HUES6 (cell line): ENCODE measurements around the gene BTAF1.

Experiments
- H3K27ac ChIP-seq: 2 replicates; pipeline ENCODE4 v1.7.0; 2013; ENCODE audit warnings: low read depth, mild to moderate bottlenecking, low read length, inconsistent platforms
- H3K27me3 ChIP-seq: 2 replicates; pipeline ENCODE4 v1.6.1; 2013; ENCODE audit warnings: low read length; ENCODE audit not compliant: control insufficient read depth, insufficient read depth
- H3K36me3 ChIP-seq: 2 replicates; pipeline ENCODE4 v1.6.1; 2013; ENCODE audit warnings: low read length; ENCODE audit not compliant: control insufficient read depth, insufficient read depth
- H3K4me1 ChIP-seq: 2 replicates; pipeline ENCODE4 v1.6.1; 2013; ENCODE audit warnings: low read length; ENCODE audit not compliant: control insufficient read depth, insufficient read depth
- H3K4me3 ChIP-seq: 2 replicates; pipeline ENCODE4 v1.5.1; 2013; ENCODE audit warnings: low read depth, low read length
- H3K9ac ChIP-seq: one replicate; pipeline ENCODE4 v1.6.1; 2013; ENCODE audit warnings: mild to moderate bottlenecking, low read length
- H3K9me3 ChIP-seq: 2 replicates; pipeline ENCODE4 v1.6.1; 2013; ENCODE audit warnings: low read depth, low read length; ENCODE audit not compliant: control insufficient read depth, insufficient read depth

The BTAF1 gene

DNA sequence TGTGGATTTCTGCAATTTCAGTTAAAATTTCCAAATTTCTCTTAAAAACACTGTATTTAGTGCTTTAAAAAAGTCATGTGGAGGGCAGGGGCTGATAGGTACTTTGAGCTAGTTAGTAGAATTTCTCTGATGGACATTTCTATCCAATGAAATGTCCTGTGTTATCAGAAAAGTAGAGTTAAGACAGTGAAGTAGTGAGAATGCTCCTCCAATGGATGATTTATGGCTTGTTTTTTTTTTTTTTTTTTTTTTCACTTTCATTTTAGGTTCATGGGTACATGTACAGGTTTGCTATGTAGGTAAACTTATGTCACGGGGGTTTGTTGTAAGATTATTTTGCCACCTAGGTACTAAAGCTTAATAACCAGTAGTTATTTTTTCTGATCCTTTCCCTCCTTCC is 55.0 kb downstream of the BTAF1 start:
- Histone ChIP-seq H3K36me3 (peaks cover 50% of the 10 kb centered on the region), H3K27me3 (no peaks in the 10 kb centered on the region), H3K27ac (no peak overlapping the region), H3K9me3 (no peaks in the 10 kb centered on the region), H3K9ac (no peak overlapping the region), H3K4me3 (no peak overlapping the region), H3K4me1 (no peaks in the 10 kb centered on the region)

DNA sequence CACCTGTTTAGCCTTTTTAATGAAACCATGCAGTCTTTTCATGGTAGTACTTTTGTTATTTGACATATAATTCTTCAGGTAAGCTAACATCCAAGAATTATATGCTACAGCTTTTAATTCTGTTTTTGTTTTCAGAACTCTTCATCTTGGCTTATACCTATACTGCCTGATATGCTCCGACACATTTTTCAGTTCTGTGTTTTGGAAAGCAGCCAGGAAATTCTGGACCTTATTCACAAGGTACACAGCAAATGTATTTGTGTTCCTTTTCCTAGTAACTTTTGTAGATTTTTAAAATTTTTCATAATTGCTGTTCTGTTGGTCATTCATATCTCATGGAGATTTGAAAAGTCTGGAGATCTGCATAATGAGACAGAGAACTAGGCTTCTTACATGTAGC is 56.7 kb downstream of the BTAF1 start:
- H3K9me3 ChIP-seq, result no peaks in the 10 kb centered on the region
- no peak overlapping the region for H3K9ac ChIP-seq
- H3K27ac ChIP-seq, result no peak overlapping the region
- no peaks in the 10 kb centered on the region for H3K4me1 ChIP-seq
- H3K27me3 ChIP-seq, result no peaks in the 10 kb centered on the region
- H3K36me3 ChIP-seq, result peaks cover 61% of the 10 kb centered on the region
- no peak overlapping the region for H3K4me3 ChIP-seq

DNA sequence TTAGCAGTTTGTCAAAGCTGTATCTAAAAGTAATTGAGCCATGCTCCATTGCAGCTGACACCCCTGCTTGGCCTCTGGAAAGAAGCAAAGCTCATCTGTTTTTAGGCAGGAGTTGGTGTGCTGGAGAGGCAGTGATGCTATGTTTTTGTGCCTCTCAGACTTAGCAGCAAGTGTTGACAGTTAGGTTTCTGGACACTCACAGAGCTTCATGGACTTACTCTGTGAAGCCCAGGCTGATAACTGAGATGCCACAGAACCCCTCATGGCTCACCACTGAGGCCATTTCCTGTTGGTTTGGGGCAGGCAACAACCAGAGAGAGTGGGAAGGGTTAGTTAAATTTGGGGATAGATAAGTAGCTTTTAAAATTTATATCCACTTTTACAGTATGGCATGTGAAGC is 59.8 kb downstream of the BTAF1 start:
- Histone ChIP-seq H3K36me3 (peaks cover 79% of the 10 kb centered on the region), H3K27me3 (no peaks in the 10 kb centered on the region), H3K4me1 (no peaks in the 10 kb centered on the region)

DNA sequence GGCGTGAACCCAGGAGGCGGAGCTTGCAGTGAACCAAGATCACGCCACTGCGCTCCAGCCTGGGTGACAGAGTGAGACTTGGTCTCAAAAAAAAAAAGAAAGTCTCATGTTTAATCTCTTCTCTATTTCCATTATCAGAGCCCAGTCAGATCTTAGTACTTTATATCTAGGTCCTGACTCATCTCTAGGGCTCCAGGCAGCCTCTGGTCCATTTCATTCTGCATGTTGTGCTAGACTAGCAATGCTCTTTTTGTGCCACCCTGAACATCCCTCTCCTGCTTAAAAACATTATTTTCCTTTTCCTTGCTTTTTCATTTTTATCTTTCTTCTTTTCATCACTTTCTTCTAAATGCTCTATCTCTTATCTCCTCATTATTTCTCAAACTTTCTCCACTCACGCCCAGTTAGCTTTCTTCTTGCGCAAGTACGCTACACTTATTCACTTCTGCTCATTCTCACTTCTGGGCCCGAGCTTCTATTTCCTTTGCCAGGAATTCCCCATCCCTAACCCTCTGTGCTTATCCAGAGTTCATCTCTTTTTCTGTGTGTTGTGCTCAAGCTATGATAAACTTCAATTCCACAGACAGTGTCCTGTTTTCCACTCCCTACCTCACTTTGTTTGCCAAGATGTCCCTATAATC is 63.9 kb downstream of the BTAF1 start:
- no peak overlapping the region for H3K27ac ChIP-seq
- H3K4me1 ChIP-seq, result no peaks in the 10 kb centered on the region
- no peak overlapping the region for H3K4me3 ChIP-seq
- H3K9ac ChIP-seq, result no peak overlapping the region
- no peaks in the 10 kb centered on the region for H3K27me3 ChIP-seq
- peaks cover 74% of the 10 kb centered on the region for H3K36me3 ChIP-seq
- H3K9me3 ChIP-seq, result no peaks in the 10 kb centered on the region

More for the DNA sequence above, 59.8 kb downstream of the BTAF1 start:
- Histone ChIP-seq H3K27ac (no peak overlapping the region), H3K9ac (no peak overlapping the region), H3K4me3 (no peak overlapping the region), H3K9me3 (no peaks in the 10 kb centered on the region)

DNA sequence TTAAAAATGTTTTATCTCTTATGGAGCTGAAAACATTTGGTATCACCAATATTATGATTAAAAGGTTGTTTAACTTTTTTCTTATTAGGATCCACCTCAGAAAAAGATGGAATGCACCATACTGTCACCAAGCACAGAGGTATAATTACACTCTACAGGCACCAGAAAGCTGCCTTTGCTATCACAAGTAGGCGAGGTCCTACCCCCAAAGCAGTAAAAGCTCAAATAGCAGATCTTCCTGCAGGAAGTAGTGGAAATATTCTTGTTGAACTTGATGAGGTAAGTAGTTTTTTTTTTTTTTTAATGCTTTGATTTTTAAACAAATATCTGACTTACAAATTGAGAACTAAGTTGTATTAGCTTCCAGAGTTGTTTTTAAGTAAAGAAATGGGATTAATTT is 68.5 kb downstream of the BTAF1 start:
- Histone ChIP-seq H3K4me1 (no peaks in the 10 kb centered on the region), H3K9ac (no peak overlapping the region), H3K27ac (no peak overlapping the region), H3K27me3 (no peaks in the 10 kb centered on the region), H3K4me3 (no peak overlapping the region), H3K9me3 (no peaks in the 10 kb centered on the region), H3K36me3 (peaks cover 71% of the 10 kb centered on the region)

DNA sequence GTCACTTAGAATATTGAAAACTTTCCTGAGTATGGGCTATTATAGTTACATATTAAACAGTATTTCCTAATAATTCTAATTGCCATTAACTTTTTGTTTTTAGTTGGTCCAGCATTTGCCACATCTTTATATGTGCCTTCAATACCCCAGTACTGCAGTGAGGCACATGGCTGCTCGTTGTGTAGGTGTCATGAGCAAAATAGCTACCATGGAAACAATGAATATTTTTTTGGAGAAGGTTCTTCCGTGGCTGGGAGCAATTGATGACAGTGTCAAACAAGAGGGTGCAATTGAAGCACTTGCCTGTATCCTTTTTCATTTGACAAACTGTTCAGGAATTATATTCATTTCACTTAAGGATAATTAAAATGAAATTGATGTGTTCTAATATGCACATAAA is 72.7 kb downstream of the BTAF1 start:
- Histone ChIP-seq H3K9ac (no peak overlapping the region), H3K27me3 (no peaks in the 10 kb centered on the region), H3K36me3 (peaks cover 78% of the 10 kb centered on the region), H3K9me3 (no peaks in the 10 kb centered on the region), H3K27ac (no peak overlapping the region), H3K4me1 (no peaks in the 10 kb centered on the region), H3K4me3 (no peak overlapping the region)

DNA sequence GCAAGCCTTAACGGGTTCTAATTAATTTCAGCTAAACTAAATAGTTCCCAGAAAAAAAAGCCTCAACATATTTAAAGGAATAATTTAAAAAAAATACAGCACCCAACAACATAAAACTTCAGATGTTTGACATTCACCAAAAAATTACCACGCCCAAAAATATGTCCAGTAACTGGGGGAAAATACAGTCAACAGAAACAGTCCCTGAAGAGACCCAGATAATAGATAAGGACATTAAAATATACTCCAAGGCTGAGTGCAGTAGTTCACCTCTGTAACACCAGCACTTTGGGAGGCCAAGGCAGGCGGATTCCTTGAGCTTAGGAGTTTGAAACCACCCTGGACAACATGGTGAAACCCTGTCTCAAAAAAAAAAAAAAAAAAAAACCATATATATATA is 78.0 kb downstream of the BTAF1 start:
- H3K4me3 ChIP-seq, result no peak overlapping the region
- H3K9ac ChIP-seq, result no peak overlapping the region
- peaks cover 62% of the 10 kb centered on the region for H3K36me3 ChIP-seq
- no peaks in the 10 kb centered on the region for H3K27me3 ChIP-seq
- H3K27ac ChIP-seq, result no peak overlapping the region
- no peaks in the 10 kb centered on the region for H3K9me3 ChIP-seq
- no peaks in the 10 kb centered on the region for H3K4me1 ChIP-seq

DNA sequence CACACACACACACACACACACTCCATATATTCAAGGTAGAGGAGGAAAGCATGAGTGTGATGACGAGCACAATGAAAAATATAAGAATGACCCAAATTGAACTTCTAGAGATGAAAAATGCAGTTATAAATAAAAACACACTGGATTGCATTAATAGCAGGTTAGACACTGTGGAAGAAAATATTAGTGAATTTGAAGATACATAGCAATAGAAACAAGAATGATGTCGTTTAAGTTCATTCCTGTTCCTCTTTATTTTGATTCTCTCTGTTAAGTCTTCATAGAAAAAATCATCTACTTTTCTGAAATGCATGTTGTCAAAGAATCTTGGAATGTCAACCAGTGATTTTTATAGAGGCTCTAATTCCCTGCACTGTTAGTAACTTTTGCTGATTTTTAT is 78.4 kb downstream of the BTAF1 start:
- Histone ChIP-seq H3K4me1 (no peaks in the 10 kb centered on the region), H3K9ac (no peak overlapping the region), H3K9me3 (no peaks in the 10 kb centered on the region), H3K27me3 (no peaks in the 10 kb centered on the region), H3K27ac (no peak overlapping the region), H3K4me3 (no peak overlapping the region), H3K36me3 (peaks cover 61% of the 10 kb centered on the region)

DNA sequence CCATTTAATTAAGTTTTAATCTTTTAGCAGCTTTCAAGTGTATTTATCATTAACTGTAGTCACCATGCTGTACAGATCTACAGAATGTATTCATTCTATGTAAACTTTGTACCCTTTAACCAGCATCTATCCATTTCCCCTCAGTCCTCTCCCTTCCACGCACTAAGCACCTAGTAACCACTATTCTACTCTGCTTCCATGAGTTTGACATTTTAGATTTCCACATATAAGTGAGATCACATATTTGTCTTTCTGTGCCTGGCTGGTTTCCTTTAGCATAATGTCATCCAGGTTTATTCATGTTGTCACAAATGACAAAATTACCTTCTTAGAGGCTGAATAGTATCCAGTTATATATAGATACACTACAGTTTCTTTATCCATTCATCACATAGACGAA is 79.7 kb downstream of the BTAF1 start:
- Histone ChIP-seq H3K27ac (no peak overlapping the region), H3K9me3 (no peaks in the 10 kb centered on the region), H3K4me1 (no peaks in the 10 kb centered on the region), H3K36me3 (peaks cover 61% of the 10 kb centered on the region), H3K27me3 (no peaks in the 10 kb centered on the region), H3K9ac (no peak overlapping the region), H3K4me3 (no peak overlapping the region)

DNA sequence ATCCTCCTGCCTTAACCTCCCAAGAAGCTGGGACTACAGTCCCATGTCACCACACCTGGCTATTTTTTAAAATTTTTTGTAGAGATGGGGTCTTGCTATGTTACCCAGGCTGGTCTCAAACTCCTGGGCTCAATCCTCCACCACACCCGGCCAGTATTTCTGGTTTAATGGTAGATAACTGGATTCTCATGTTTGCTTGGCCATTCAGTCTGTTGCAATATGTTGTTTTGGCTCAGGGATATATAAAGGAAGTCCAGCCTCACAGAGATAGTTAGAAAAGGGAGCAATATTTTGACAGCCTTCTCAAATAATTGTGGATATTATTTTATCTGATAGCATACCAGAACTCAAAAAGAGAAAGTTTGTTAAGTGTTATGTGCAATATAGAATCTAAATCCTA is 82.4 kb downstream of the BTAF1 start:
- H3K36me3 ChIP-seq, result peaks cover 67% of the 10 kb centered on the region

DNA sequence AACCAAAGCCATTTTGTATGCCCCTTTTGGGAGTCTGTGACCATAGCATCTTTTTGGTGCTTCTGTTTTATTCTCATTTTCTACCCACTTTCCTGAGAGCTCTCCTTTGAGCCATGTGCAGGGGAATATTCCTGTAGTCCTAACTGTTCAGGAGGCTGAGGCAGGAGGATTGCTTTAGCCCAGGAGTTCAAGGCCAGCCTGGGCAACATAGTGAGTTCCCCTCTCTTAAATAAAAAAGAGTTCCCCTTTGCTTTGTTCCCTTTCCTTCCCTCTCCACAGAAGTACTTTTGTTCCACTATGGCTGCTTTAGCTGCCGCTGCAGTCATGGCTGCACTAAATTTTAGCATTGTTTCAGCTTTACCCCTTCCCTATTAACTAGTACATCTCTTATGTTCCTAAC is 85.9 kb downstream of the BTAF1 start:
- no peak overlapping the region for H3K27ac ChIP-seq
- no peaks in the 10 kb centered on the region for H3K4me1 ChIP-seq
- H3K4me3 ChIP-seq, result no peak overlapping the region
- no peaks in the 10 kb centered on the region for H3K27me3 ChIP-seq
- H3K9ac ChIP-seq, result no peak overlapping the region
- peaks cover 70% of the 10 kb centered on the region for H3K36me3 ChIP-seq
- H3K9me3 ChIP-seq, result no peaks in the 10 kb centered on the region

More for the DNA sequence above, 82.4 kb downstream of the BTAF1 start:
- Histone ChIP-seq H3K9me3 (no peaks in the 10 kb centered on the region), H3K9ac (no peak overlapping the region), H3K4me3 (no peak overlapping the region), H3K27me3 (no peaks in the 10 kb centered on the region), H3K27ac (no peak overlapping the region), H3K4me1 (no peaks in the 10 kb centered on the region)
